ENCODE results near the gene SYT7. TPM values are rescaled to one million over a fixed set of nuclear protein-coding genes. Genes with fewer than 3 reads are reported as not detected.

SYT7 gene, protein sequence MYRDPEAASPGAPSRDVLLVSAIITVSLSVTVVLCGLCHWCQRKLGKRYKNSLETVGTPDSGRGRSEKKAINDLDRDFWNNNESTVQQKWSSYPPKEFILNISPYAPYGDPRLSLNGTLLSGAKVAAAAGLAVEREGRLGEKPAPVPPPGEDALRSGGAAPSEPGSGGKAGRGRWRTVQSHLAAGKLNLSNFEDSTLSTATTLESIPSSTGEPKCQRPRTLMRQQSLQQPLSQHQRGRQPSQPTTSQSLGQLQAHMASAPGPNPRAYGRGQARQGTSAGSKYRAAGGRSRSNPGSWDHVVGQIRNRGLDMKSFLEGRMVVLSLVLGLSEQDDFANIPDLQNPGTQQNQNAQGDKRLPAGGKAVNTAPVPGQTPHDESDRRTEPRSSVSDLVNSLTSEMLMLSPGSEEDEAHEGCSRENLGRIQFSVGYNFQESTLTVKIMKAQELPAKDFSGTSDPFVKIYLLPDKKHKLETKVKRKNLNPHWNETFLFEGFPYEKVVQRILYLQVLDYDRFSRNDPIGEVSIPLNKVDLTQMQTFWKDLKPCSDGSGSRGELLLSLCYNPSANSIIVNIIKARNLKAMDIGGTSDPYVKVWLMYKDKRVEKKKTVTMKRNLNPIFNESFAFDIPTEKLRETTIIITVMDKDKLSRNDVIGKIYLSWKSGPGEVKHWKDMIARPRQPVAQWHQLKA
- 1.0 to 1.4 TPM (median 1.1 TPM) in 5 replicates for total RNA-seq (2022; extraction: Qiagen RNA extraction)

DNA sequence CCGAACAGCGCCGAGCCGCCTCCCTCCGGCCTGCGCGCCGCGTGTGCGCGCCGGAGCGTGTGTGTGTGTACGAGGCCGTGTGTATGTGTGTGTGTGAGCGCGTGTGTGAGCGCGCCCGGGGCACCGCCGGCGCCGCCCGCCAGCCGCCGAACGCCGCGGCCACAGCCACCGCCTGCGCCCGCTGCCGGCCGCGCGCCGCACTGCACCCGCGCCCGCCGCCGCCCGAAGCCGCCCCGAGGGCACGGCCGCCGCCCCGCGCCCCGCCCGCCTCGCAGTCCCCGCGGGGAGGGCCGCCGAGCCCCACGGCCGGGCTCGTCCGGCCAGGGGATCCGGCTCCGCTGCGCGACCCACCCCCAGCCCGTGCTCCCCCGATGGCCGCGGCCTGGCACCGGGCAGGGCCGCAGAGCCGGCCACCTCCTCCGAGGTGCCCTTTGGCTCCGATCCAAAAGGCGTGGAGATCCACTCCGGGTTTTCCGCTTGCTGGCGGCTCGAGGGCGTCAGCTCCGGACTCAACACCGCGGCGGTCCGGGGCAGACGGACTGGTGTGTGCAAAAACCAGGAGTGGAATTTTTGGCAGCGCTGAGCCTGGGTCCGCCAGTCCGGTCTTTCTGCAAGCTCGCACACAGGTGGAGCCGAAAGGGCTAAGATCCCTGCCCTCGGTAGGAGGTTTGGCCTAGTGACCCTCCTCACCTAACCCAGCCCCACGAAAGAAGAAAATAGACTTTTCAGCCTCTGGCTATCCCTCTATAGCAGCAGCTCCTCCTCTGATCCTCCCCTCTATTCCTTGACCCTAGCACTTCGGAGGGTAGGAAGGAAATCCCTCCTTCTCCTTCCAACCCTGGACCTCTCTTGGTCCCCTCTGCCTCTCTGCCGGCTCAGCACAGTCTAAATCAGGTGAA lies at the start of gene SYT7:
Gene SYT7, minus strand, starts transcription at position 47 of the 899 bp plus-strand sequence. CDS start 256 bp downstream, outside the sequence.

DNA sequence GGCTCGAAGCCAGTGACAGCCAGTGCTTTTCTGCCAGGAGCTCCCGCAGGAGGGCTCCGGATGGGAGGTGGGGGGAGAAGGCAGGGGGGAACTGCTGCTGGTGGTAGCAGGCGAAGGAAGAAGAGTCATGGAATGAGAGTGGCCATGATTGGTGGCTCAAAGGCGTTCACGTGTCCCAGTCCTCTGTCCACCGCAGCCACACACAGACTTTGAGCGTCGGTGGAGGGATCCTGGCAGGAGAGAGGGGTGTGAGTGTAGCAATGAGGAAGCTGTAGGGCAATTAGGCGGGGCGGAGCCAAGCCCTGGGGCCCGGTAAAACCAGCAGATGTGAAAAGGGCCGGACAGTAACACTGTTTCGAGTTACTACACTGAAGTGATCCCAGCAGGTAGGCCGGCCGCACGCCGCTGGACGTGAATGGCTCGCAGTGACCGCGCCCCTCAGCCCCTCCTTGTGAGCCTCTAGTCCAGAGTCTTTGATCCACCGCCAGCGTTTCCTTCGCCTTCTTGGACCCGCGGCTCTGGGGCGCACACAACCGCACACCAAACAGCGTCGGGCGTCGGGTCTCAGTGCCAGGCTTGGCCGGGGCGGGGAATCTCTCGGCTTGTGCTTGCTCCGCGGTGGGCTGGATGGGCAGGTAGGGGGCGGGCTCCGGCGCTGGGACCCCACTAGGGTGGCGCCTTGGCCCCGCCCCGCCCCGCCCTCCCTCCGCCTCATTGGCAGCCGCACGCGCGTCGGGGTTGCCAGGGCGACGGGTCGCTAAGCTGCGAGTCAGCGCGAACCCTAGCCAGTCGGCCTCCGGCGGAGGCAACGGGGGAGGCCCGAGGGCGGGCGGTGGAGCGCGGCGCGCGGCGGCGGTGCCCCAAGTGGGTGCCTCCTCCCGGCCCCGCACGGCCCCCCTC lies 72.7 kb downstream of the SYT7 start, which contains the start of gene LRRC10B:
Gene LRRC10B, plus strand, starts transcription at position 788 of the 900 bp plus-strand sequence. CDS start 250 bp downstream, outside the sequence.

Other genes starting within 250 kb of the SYT7 start
- 158 to 196 TPM (median 162 TPM) in 5 replicates for gene DDB1, start 248.0 kb downstream of the SYT7 start, total RNA-seq (2022; extraction: Qiagen RNA extraction)
- 45.9 to 74.7 TPM (median 72.6 TPM) in 5 replicates for gene TKFC, start 247.8 kb downstream of the SYT7 start, total RNA-seq (2022; extraction: Qiagen RNA extraction)
- 41.1 to 44.9 TPM (median 44.2 TPM) in 5 replicates for gene CYB561A3, start 219.2 kb downstream of the SYT7 start, total RNA-seq (2022; extraction: Qiagen RNA extraction)
- gene TMEM138, start 218.7 kb downstream of the SYT7 start, total RNA-seq (2022; extraction: Qiagen RNA extraction), result 65.3 to 104 TPM (median 94.7 TPM) in 5 replicates
- gene TMEM216, start 188.5 kb downstream of the SYT7 start, total RNA-seq (2022; extraction: Qiagen RNA extraction), result 16.1 to 17.1 TPM (median 16.7 TPM) in 5 replicates
- 63.9 to 84.3 TPM (median 68.6 TPM) in 5 replicates for gene CPSF7, start 151.1 kb downstream of the SYT7 start, total RNA-seq (2022; extraction: Qiagen RNA extraction)
- gene SDHAF2, start 151.0 kb downstream of the SYT7 start, total RNA-seq (2022; extraction: Qiagen RNA extraction), result 31.4 to 50.5 TPM (median 44.4 TPM) in 5 replicates
- 0.09 to 0.22 TPM (median 0.13 TPM) in 5 replicates for gene LRRC10B, start 72.3 kb downstream of the SYT7 start, total RNA-seq (2022; extraction: Qiagen RNA extraction)
- gene DAGLA, start 99.3 kb upstream of the SYT7 start, total RNA-seq (2022; extraction: Qiagen RNA extraction), result 5.7 to 6.8 TPM (median 6.6 TPM) in 5 replicates
- 15.3 to 19.7 TPM (median 18.3 TPM) in 5 replicates for gene MYRF, start 171.6 kb upstream of the SYT7 start, total RNA-seq (2022; extraction: Qiagen RNA extraction)
- gene TMEM258, start 211.5 kb upstream of the SYT7 start, total RNA-seq (2022; extraction: Qiagen RNA extraction), result 209 to 240 TPM (median 219 TPM) in 5 replicates
- 90.8 to 107 TPM (median 97.3 TPM) in 5 replicates for gene FEN1, start 211.8 kb upstream of the SYT7 start, total RNA-seq (2022; extraction: Qiagen RNA extraction)
- 174 to 247 TPM (median 208 TPM) in 5 replicates for gene FADS1, start 235.9 kb upstream of the SYT7 start, total RNA-seq (2022; extraction: Qiagen RNA extraction)
- 342 to 446 TPM (median 392 TPM) in 5 replicates for gene FADS2, start 247.2 kb upstream of the SYT7 start, total RNA-seq (2022; extraction: Qiagen RNA extraction)

All from A549 treated with Hydrocortisone at 1 μM for 4 hours (cell line).